Mucosa of rectum (tissue), 2 donors: ENCODE measurements around the gene UBAP1.
"Not testable (repeated sequence)": the region's sequence is repeated elsewhere in the genome, so short reads cannot be mapped to it uniquely, and the experiment has no call there.

ENCODE experiments used
- H3K27ac ChIP-seq, 2 donors: one replicate each; pipeline ENCODE4 v1.7.0; 2013; ENCODE audit warnings: inconsistent platforms in 2 of 2, low read depth in 2 of 2, low read length in 2 of 2
- H3K27me3 ChIP-seq, 2 donors: one replicate each; pipeline ENCODE4 v1.7.0; 2013; ENCODE audit warnings: low read length in 2 of 2; ENCODE audit not compliant: control insufficient read depth in 2 of 2, insufficient read depth in 2 of 2
- H3K36me3 ChIP-seq, 2 donors: one replicate each; pipeline ENCODE4 v1.7.0; 2013; ENCODE audit warnings: low read length in 2 of 2; ENCODE audit not compliant: control insufficient read depth in 2 of 2, insufficient read depth in 2 of 2
- H3K4me1 ChIP-seq, 2 donors: one replicate each; pipeline ENCODE4 v1.7.0; 2013; ENCODE audit warnings: low read length in 2 of 2, mild to moderate bottlenecking in 1 of 2; ENCODE audit not compliant: control insufficient read depth in 2 of 2, insufficient read depth in 2 of 2
- H3K4me3 ChIP-seq, 2 donors: one replicate each; pipeline ENCODE4 v1.7.0; 2013; ENCODE audit warnings: low read length in 2 of 2
- H3K9ac ChIP-seq, 2 donors: one replicate each; pipeline ENCODE4 v1.7.0; 2013; ENCODE audit warnings: low read length in 2 of 2, low read depth in 1 of 2, mild to moderate bottlenecking in 1 of 2
- H3K9me3 ChIP-seq, 2 donors: one replicate each; pipeline ENCODE4 v1.7.0; 2013; ENCODE audit warnings: low read length in 2 of 2; ENCODE audit not compliant: control insufficient read depth in 2 of 2
- donor health status: healthy.
- donor health status: Normal muscosa, but diverticular disease.

The UBAP1 gene

GRCh38 chr9:34219421-34219820 lies 40.6 kb downstream of the UBAP1 start:
- Histone ChIP-seq H3K36me3 (peaks cover 4 to 8% of the 10 kb centered on the region in 2 donors), H3K9ac (no peak overlapping the region), H3K4me3 (no peak overlapping the region), H3K4me1 (no peaks in the 10 kb centered on the region), H3K9me3 (no peaks in the 10 kb centered on the region), H3K27me3 (no peaks in the 10 kb centered on the region), H3K27ac (no peak overlapping the region)

GRCh38 chr9:34220218-34220617 lies 41.4 kb downstream of the UBAP1 start:
- peaks cover 4 to 8% of the 10 kb centered on the region in 2 donors for H3K36me3 ChIP-seq
- no peaks in the 10 kb centered on the region for H3K27me3 ChIP-seq
- H3K27ac ChIP-seq, result no peak overlapping the region
- H3K4me3 ChIP-seq, result no peak overlapping the region
- H3K9ac ChIP-seq, result no peak overlapping the region
- no peaks in the 10 kb centered on the region for H3K4me1 ChIP-seq
- no peaks in the 10 kb centered on the region for H3K9me3 ChIP-seq

- Histone ChIP-seq H3K4me1 (no peaks in the 10 kb centered on the region), H3K27ac (no peak overlapping the region), H3K9me3 (no peaks in the 10 kb centered on the region), H3K9ac (no peak overlapping the region), H3K36me3 (peaks cover 4 to 8% of the 10 kb centered on the region in 2 donors), H3K27me3 (no peaks in the 10 kb centered on the region), H3K4me3 (no peak overlapping the region)
These were observed 45.5 kb downstream of the UBAP1 start for GRCh38 chr9:34224349-34224748.

DNA sequence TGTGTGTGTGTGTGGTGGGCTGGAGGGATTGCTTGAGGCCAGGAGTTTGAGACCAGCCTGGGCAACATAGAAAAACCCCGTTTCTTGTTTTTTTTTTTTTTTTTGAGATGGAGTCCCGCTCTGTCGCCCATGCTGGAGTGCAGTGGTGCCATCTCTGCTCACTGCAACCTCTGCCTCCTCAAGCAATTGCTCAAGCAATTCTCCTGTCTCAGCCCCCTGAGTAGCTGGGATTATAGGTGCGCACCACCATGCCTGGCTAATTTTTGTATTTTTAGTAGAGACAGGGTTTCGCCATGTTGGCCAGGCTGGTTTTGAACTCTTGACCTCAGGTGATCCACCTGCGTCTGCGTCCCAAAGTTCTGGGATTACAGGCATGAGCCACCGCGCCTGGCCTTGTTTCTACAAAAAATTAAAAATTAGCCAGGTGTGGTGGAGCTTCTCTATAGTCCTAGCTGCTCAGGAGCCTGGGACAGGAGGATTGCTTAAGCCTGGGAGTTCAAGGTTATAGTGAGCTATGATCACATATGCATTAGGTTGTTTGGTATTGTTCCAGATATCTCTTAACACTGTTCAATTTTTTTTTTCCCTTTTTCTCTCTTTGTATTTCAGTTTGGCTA lies 47.4 kb downstream of the UBAP1 start:
- H3K36me3 ChIP-seq, H3K27me3 ChIP-seq, H3K4me3 ChIP-seq, H3K4me1 ChIP-seq, H3K9ac ChIP-seq, H3K27ac ChIP-seq, H3K9me3 ChIP-seq: not testable (repeated sequence)

DNA sequence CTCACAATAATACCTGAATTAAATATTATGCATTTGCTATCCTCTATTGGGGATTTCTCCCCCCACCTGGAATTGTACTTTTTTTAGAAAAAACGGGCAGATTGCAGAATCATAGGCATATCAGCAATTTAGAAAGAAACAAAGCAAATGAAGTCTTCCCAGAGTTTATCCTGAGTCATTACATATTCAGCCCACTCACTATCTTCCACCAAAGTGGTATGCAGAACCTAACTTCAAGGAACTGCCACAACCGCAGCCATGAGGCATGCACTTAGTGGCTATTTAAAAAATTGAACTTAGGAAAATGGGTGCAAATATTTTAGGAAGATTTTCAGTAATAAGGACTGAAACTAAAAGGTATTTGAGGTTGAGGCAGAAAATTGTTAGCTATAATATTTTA lies 48.6 kb downstream of the UBAP1 start:
- Histone ChIP-seq H3K36me3 (peaks cover 4 to 10% of the 10 kb centered on the region in 2 donors), H3K4me3 (no peak overlapping the region), H3K27ac (no peak overlapping the region), H3K9ac (no peak overlapping the region), H3K9me3 (no peaks in the 10 kb centered on the region), H3K4me1 (no peaks in the 10 kb centered on the region), H3K27me3 (no peaks in the 10 kb centered on the region)

DNA sequence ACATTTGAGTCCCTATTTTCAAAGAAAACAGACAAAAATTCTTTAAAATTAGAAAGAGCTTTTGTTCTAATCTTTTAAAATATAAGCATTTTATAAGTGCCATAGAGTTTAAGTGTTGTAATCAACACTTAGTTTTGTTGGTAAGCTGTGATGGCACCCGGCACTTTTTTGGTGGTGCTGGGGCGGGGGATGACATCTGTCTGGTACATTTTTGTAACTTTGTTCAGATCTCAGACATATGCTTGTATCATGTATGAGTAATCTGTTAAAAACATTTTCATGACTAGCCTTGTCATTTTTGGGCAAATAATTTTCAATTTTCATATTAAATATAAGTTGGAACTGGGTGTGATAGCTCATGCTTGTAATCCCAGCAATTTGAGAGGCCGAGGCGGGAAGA lies 51.7 kb downstream of the UBAP1 start:
- Histone ChIP-seq H3K4me3 (no peak overlapping the region), H3K36me3 (peaks cover 5 to 7% of the 10 kb centered on the region in 2 donors), H3K27me3 (no peaks in the 10 kb centered on the region), H3K4me1 (no peaks in the 10 kb centered on the region), H3K27ac (no peak overlapping the region), H3K9ac (no peak overlapping the region), H3K9me3 (no peaks in the 10 kb centered on the region)

DNA sequence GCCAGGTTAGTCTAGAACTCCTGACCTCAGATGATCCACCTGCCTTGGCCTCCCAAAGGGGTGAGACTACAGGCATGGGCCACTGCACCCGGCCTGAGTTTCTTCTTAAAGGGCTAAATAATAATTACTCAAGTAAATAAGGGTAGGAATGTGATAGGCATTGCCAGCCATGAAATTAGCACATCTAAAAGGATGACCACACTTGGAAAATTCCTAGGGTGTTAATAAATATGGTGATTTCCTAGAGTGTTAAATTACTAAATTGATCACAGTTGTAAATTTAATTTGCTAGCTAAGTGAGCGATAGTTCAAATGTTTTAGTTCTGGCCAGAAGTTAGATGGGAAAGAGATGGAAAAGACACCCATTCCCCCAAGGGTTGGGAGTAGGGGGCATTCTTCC lies 53.4 kb downstream of the UBAP1 start:
- Histone ChIP-seq H3K4me3 (no peak overlapping the region), H3K4me1 (no peaks in the 10 kb centered on the region), H3K9ac (no peak overlapping the region), H3K27ac (no peak overlapping the region), H3K27me3 (no peaks in the 10 kb centered on the region), H3K36me3 (peaks cover 11 to 23% of the 10 kb centered on the region in 2 donors), H3K9me3 (no peaks in the 10 kb centered on the region)

DNA sequence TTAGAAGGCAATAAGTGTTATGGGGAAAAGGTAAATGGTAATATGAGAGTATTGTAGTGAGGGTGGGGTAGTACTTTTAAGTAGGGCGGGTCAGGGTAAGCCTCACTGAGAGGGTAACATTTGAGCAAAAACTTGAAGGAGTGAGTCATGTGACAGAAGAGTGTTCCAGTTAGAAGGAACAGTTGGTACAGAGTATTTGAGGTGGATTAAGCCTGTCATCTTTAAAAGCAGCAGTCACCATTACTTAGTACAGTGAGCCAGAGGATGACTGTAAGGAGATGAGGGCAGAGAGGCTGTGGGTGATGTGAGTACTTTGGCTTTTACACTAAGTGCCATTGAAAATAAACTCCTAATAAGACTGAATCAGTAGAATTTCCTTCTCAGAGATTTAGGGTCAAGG lies 54.8 kb downstream of the UBAP1 start:
- H3K9me3 ChIP-seq, result no peaks in the 10 kb centered on the region
- no peak overlapping the region for H3K9ac ChIP-seq
- no peaks in the 10 kb centered on the region for H3K27me3 ChIP-seq
- no peaks in the 10 kb centered on the region for H3K4me1 ChIP-seq
- H3K4me3 ChIP-seq, result no peak overlapping the region
- H3K27ac ChIP-seq, result no peak overlapping the region
- H3K36me3 ChIP-seq, result peaks cover 20 to 25% of the 10 kb centered on the region in 2 donors

DNA sequence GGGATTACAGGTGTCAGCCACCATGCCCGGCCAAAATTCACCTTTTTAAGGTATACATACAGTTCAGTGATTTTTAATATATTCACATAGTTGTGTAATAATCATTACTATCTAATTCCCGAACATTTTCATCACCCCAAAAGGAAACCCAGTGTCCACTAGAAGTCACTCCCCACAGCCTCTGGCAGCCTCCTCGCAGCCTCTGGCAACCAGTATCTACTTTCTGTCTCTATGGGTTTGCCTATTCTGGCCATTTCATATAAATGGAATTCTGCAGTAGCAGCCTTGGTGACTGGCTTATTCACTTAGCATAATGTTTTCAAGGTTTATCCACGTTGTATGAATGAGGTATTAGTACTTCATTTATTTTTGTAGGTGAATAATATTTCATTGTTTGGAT lies 59.0 kb downstream of the UBAP1 start:
- Histone ChIP-seq H3K36me3 (peaks cover 30 to 44% of the 10 kb centered on the region in 2 donors), H3K27ac (no peak overlapping the region), H3K9ac (no peak overlapping the region), H3K4me1 (no peaks in the 10 kb centered on the region), H3K9me3 (no peaks in the 10 kb centered on the region), H3K4me3 (no peak overlapping the region), H3K27me3 (no peaks in the 10 kb centered on the region)

DNA sequence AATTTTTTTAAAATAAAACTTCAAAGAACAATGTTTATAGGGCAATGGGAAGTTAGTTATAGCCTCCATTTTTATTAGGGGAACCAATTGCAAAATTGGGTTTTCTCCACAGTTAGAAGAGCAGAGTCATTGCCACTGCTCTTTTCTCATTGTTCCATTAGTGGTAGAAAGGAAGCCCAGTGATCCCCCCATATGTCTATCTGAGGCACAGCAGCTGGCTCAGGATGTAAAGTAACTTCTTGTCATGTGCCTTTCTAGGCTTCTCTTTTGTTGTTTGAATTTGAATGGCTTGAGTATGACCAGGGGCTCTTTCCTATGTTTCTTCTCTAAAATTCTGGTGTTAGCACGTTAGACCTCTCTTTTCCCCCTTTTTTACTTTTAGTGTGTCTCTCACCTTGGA lies 61.2 kb downstream of the UBAP1 start:
- no peak overlapping the region for H3K27ac ChIP-seq
- peaks cover 25 to 43% of the 10 kb centered on the region in 2 donors for H3K36me3 ChIP-seq
- H3K9ac ChIP-seq, result no peak overlapping the region

DNA sequence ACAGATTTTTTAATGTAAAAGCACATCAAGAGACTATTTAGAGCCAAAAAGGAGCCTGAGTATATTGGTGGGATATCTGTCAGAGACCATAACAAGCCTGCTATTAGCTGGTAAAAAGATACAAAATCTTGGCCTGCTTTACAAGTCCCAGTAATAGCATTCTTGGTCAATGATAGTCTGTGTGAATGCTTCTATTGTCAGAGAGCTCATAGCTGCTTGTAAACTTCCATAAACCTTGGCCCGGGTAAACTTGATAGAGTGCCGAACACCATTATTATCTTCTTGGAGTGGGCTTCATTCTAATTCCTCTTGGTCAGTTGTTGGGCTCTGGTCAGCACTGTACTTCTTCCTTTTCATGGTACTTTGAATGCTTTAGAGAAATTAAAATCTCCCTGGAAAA lies 64.0 kb downstream of the UBAP1 start:
- Histone ChIP-seq H3K4me3 (no peak overlapping the region), H3K9me3 (no peaks in the 10 kb centered on the region), H3K4me1 (no peaks in the 10 kb centered on the region), H3K9ac (no peak overlapping the region), H3K27me3 (no peaks in the 10 kb centered on the region), H3K27ac (no peak overlapping the region), H3K36me3 (peaks cover 18 to 25% of the 10 kb centered on the region in 2 donors)

More for the DNA sequence above, 61.2 kb downstream of the UBAP1 start:
- H3K27me3 ChIP-seq, result no peaks in the 10 kb centered on the region
- no peaks in the 10 kb centered on the region for H3K9me3 ChIP-seq
- H3K4me3 ChIP-seq, result no peak overlapping the region
- H3K4me1 ChIP-seq, result no peaks in the 10 kb centered on the region
